Type B pancreatic cell (in vitro differentiated cells): ENCODE results near the gene RGL4. TPM values are rescaled to one million over a fixed set of nuclear protein-coding genes. Genes with fewer than 3 reads are reported as not detected.

Experiments
- DNase-seq: peaks from one replicate; pipeline ENCODE4 v3.0.0; 2021; ENCODE audit warnings: mixed read lengths; ENCODE audit not compliant: unreplicated experiment; ENCODE audit errors: extremely low spot score
- H3K27ac Mint-ChIP-seq: 2 replicates; pipeline ENCODE4 v1.8.0; 2021; ENCODE audit warnings: mild to moderate bottlenecking, mixed read lengths
- H3K27me3 Mint-ChIP-seq: 2 replicates; pipeline ENCODE4 v1.8.0; 2021; ENCODE audit warnings: mixed read lengths
- H3K36me3 Mint-ChIP-seq: 2 replicates; pipeline ENCODE4 v1.8.0; 2021; ENCODE audit warnings: mixed read lengths
- H3K4me1 Mint-ChIP-seq: one replicate; pipeline ENCODE4 v1.8.0; 2021; ENCODE audit warnings: mixed read lengths; ENCODE audit not compliant: unreplicated experiment
- H3K4me3 Mint-ChIP-seq: 2 replicates; pipeline ENCODE4 v1.8.0; 2021; ENCODE audit warnings: mild to moderate bottlenecking, mixed read lengths
- H3K9me3 Mint-ChIP-seq: 2 replicates; pipeline ENCODE4 v1.8.0; 2021; ENCODE audit warnings: mixed read lengths
- CTCF ChIP-seq: fragments of 200-600 bp; sonication (generic); conservative IDR thresholded peaks from 2 replicates; pipeline ENCODE4 v1.5.0; 2021; ENCODE audit warnings: antibody characterized with exemption, mild to moderate bottlenecking
- total RNA-seq: library from RNA; stranded (reverse); gene quantifications from 2 replicates; pipeline ENCODE4 v1.2.1, GENCODE V29; 2021; ENCODE audit warnings: low replicate concordance

The RGL4 gene
- total RNA-seq, 1 donor from 2014 or later = not detected

- Mint-ChIP-seq H3K4me1 (no peaks in the 10 kb centered on the region), H3K4me3 (no peak overlapping the region), H3K9me3 (no peaks in the 10 kb centered on the region), H3K27me3 (no peaks in the 10 kb centered on the region), H3K27ac (no peak overlapping the region), H3K36me3 (peaks cover 5% of the 10 kb centered on the region)
- no peak for DNase-seq
- TF ChIP-seq CTCF = no peak
Observed at GRCh38 chr22:23737696-23738095, 46.9 kb downstream of the RGL4 start.

GRCh38 chr22:23742505-23743264 is 51.9 kb downstream of the RGL4 start:
- no peak overlapping the region for H3K27ac Mint-ChIP-seq
- H3K9me3 Mint-ChIP-seq = no peaks in the 10 kb centered on the region
- H3K27me3 Mint-ChIP-seq = no peaks in the 10 kb centered on the region
- peaks cover 8% of the 10 kb centered on the region for H3K4me1 Mint-ChIP-seq
- no peak overlapping the region for H3K4me3 Mint-ChIP-seq
- no peak for DNase-seq
- peaks cover 31% of the 10 kb centered on the region for H3K36me3 Mint-ChIP-seq
- no peak for TF ChIP-seq CTCF

GRCh38 chr22:23743303-23743705 is 52.5 kb downstream of the RGL4 start:
- no peak for TF ChIP-seq CTCF
- Mint-ChIP-seq H3K27me3 (no peaks in the 10 kb centered on the region), H3K36me3 (peaks cover 31% of the 10 kb centered on the region), H3K9me3 (no peaks in the 10 kb centered on the region), H3K27ac (no peak overlapping the region), H3K4me1 (peaks cover 8% of the 10 kb centered on the region), H3K4me3 (no peak overlapping the region)
- no peak for DNase-seq

GRCh38 chr22:23744001-23744400 is 53.2 kb downstream of the RGL4 start:
- no peaks in the 10 kb centered on the region for H3K9me3 Mint-ChIP-seq
- peaks cover 8% of the 10 kb centered on the region for H3K4me1 Mint-ChIP-seq
- H3K27me3 Mint-ChIP-seq = no peaks in the 10 kb centered on the region
- TF ChIP-seq CTCF = no peak
- no peak overlapping the region for H3K4me3 Mint-ChIP-seq
- DNase-seq = no peak
- no peak overlapping the region for H3K27ac Mint-ChIP-seq
- H3K36me3 Mint-ChIP-seq = peaks cover 31% of the 10 kb centered on the region

- Mint-ChIP-seq H3K4me3 (no peak overlapping the region), H3K36me3 (peaks cover 31% of the 10 kb centered on the region)
Observed at GRCh38 chr22:23744485-23744884, 53.7 kb downstream of the RGL4 start.

More at GRCh38 chr22:23744485-23744884, 53.7 kb downstream of the RGL4 start:
- no peaks in the 10 kb centered on the region for H3K9me3 Mint-ChIP-seq
- DNase-seq = no peak
- no peak for TF ChIP-seq CTCF
- peaks cover 8% of the 10 kb centered on the region for H3K4me1 Mint-ChIP-seq
- no peak overlapping the region for H3K27ac Mint-ChIP-seq
- no peaks in the 10 kb centered on the region for H3K27me3 Mint-ChIP-seq
